Neural crest cell (in vitro differentiated cells): ENCODE measurements around the gene FOXD3. TPM values are rescaled to one million over a fixed set of nuclear protein-coding genes. Genes with fewer than 3 reads are reported as not detected.

Experiments used
- DNase-seq: peaks from one replicate; pipeline ENCODE4 v3.0.0; 2021; ENCODE audit warnings: low read depth, mixed read lengths, low spot score
- H3K27ac Mint-ChIP-seq: one replicate; pipeline ENCODE4 v1.8.0; 2021; ENCODE audit warnings: mild to moderate bottlenecking, mixed read lengths; ENCODE audit not compliant: unreplicated experiment
- H3K27me3 Mint-ChIP-seq: 2 replicates; pipeline ENCODE4 v1.8.0; 2021; ENCODE audit warnings: low read depth, mild to moderate bottlenecking, mixed read lengths
- H3K36me3 Mint-ChIP-seq: 2 replicates; pipeline ENCODE4 v1.8.0; 2021; ENCODE audit warnings: low read depth, mild to moderate bottlenecking, mixed read lengths
- H3K4me1 Mint-ChIP-seq: 2 replicates; pipeline ENCODE4 v1.8.0; 2021; ENCODE audit warnings: mixed read lengths
- H3K4me3 Mint-ChIP-seq: one replicate; pipeline ENCODE4 v1.8.0; 2021; ENCODE audit warnings: mild to moderate bottlenecking, mixed read lengths
- H3K9me3 Mint-ChIP-seq: 2 replicates; pipeline ENCODE4 v1.8.0; 2021; ENCODE audit warnings: mixed read lengths
- total RNA-seq: library from RNA; stranded (reverse); gene quantifications from 2 replicates; pipeline ENCODE4 v1.2.1, GENCODE V29; 2021
- TF ChIP-seq, protein P1 (sequence below): fragments of 200-600 bp; sonication (generic); conservative IDR thresholded peaks from 2 replicates; pipeline ENCODE4 v1.5.0; 2021; ENCODE audit warnings: antibody characterized with exemption, mild to moderate bottlenecking

FOXD3 gene
- total RNA-seq, 1 donor from 2014 or later = 42.5 TPM

DNA sequence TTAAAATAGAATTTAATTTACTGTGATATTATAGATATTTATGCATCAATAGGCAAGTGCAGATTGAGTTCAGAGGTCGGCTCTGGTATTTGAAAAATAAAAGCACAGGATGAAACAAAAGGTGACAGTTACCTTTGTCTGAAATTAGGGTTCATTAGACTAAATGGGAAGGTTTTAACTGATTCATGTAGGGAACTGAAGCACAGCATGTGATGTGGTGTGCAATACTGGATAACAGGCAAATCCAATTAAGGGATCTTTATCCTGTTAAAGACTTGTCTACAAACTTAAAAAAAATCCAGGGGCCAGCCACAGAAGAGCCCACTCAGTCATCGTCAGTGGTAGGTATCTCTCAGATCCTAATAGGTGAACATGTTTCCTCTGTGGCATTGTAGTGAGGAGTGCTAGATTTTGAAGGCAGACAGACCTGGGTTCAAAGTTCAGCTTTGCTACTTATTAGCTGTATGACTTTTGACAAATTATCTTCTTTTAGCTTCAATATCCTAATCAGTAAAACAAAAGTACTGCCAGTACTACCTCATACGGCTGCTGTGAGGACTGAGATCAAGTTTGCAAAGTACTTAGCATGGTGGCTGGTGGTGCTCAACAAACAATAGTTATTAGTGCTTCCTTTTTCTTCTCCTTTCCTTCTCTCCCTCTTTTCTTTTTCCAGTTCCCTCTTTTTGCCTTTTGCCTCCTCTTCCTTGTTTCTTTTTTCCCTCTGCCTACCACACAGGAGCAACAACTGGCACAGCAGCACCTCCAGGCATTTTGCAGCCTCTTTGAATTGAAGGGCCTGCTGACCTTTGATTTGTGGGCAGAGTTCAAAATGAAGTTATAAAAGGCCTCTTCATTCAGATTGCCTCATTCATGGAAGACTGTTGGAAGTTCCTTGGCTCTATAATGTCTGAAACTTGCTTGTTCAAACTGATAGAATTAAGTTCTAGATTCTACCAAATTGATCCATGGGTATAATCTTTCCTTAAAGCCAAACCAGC is 44.9 kb upstream of the FOXD3 start:
- Mint-ChIP-seq H3K27ac (peak overlapping the region; percentile 89), H3K4me1 (peaks cover 48% of the 10 kb centered on the region), H3K4me3 (peak overlapping the region; percentile 58), H3K9me3 (no peaks in the 10 kb centered on the region), H3K36me3 (no peaks in the 10 kb centered on the region), H3K27me3 (no peaks in the 10 kb centered on the region)
- DNase-seq = no peak
- TF ChIP-seq, protein P1, sequence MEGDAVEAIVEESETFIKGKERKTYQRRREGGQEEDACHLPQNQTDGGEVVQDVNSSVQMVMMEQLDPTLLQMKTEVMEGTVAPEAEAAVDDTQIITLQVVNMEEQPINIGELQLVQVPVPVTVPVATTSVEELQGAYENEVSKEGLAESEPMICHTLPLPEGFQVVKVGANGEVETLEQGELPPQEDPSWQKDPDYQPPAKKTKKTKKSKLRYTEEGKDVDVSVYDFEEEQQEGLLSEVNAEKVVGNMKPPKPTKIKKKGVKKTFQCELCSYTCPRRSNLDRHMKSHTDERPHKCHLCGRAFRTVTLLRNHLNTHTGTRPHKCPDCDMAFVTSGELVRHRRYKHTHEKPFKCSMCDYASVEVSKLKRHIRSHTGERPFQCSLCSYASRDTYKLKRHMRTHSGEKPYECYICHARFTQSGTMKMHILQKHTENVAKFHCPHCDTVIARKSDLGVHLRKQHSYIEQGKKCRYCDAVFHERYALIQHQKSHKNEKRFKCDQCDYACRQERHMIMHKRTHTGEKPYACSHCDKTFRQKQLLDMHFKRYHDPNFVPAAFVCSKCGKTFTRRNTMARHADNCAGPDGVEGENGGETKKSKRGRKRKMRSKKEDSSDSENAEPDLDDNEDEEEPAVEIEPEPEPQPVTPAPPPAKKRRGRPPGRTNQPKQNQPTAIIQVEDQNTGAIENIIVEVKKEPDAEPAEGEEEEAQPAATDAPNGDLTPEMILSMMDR = no peak

GRCh38 chr1:63281753-63282152 is 40.6 kb upstream of the FOXD3 start:
- no peaks in the 10 kb centered on the region for H3K9me3 Mint-ChIP-seq
- H3K4me3 Mint-ChIP-seq = no peak overlapping the region
- no peak for DNase-seq
- no peak overlapping the region for H3K27ac Mint-ChIP-seq
- H3K27me3 Mint-ChIP-seq = no peaks in the 10 kb centered on the region
- peaks cover 33% of the 10 kb centered on the region for H3K4me1 Mint-ChIP-seq
- no peaks in the 10 kb centered on the region for H3K36me3 Mint-ChIP-seq
- TF ChIP-seq, protein P1 = no peak

- no peak overlapping the region for H3K27ac Mint-ChIP-seq
- no peaks in the 10 kb centered on the region for H3K4me1 Mint-ChIP-seq
- peaks cover 21% of the 10 kb centered on the region for H3K9me3 Mint-ChIP-seq
- H3K4me3 Mint-ChIP-seq = no peak overlapping the region
- TF ChIP-seq, protein P1 = no peak
- no peak for DNase-seq
- no peaks in the 10 kb centered on the region for H3K27me3 Mint-ChIP-seq
- H3K36me3 Mint-ChIP-seq = peaks cover 9% of the 10 kb centered on the region
Measured at GRCh38 chr1:63289135-63289534, 33.2 kb upstream of the FOXD3 start.

DNA sequence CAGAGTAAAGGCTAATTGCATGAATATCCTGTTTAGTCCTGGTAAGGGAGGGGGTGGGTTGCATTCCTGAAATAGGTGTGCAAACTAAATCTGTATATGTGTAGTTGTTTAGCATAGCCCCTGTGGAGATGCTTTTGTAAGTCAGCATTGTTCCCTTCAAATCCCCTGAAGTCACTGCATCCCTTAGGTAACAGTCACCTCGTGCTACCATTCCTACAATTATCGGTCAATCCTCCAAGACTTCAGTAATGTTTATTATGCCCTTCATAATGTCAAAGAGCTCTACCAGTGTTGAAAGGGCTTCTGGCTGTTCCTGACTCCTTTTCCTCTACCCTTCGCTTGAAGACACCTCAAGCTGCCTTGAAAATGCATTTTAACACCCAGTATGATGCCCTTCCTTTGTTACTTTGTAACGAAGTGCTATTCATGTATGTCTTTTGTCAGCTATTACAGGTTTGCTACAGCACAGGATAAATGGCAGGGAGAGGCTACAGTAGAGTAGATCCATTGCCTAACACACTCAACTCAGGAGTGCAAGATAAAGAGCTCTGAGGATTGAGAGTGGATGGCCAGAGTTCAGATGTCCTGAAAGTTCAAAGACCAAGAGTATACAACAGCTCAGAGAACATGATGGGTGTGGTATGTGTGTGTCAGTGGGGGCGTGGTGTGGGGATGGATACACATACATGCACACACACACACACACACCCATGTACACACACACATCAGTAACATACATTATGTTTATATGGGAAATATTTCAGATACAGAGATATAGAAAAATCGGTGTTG is 27.4 kb upstream of the FOXD3 start:
- Mint-ChIP-seq H3K27ac (no peak overlapping the region), H3K9me3 (peaks cover 7% of the 10 kb centered on the region), H3K27me3 (peaks cover 4% of the 10 kb centered on the region), H3K4me3 (no peak overlapping the region), H3K4me1 (no peaks in the 10 kb centered on the region), H3K36me3 (no peaks in the 10 kb centered on the region)
- TF ChIP-seq, protein P1 = no peak
- DNase-seq = no peak

DNA sequence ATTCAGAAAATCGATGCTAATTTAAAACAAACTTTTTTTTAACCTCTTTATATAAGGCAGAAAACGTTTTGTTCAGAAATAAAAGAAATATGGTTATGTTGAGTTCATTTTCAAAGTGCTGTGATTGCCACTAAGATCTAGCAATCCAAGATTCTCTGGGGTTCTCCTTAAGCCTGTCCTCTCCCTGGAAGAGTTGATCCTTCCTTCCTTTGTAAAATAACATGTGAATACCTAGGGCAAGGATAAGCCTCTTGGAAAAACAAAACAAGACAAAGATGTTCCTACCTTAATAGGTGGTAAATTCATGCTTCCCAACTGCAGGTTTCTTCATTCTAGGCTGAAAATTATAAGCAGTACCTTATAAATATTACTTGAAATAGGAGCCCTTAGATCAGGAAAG is 18.0 kb upstream of the FOXD3 start:
- H3K4me1 Mint-ChIP-seq = no peaks in the 10 kb centered on the region
- H3K36me3 Mint-ChIP-seq = peaks cover 3% of the 10 kb centered on the region
- no peak overlapping the region for H3K4me3 Mint-ChIP-seq
- no peak for DNase-seq
- H3K27ac Mint-ChIP-seq = no peak overlapping the region
- TF ChIP-seq, protein P1 = no peak
- peaks cover 4% of the 10 kb centered on the region for H3K9me3 Mint-ChIP-seq
- peaks cover 18% of the 10 kb centered on the region for H3K27me3 Mint-ChIP-seq
